Measurements from ENCODE around the gene AGPAT4. TPM values are rescaled to one million over a fixed set of nuclear protein-coding genes. Genes with fewer than 3 reads are reported as not detected.
"Not testable (repeated sequence)": the region's sequence is repeated elsewhere in the genome, so short reads cannot be mapped to it uniquely, and the experiment has no call there.

The AGPAT4 gene
- total RNA-seq, 1 experiment from 2014 or later: 10.1 TPM

GRCh38 chr6:161127071-161127740, 146.7 kb downstream of the AGPAT4 start:
- DNase-seq (ENCODE audit: low spot score): no peak
- POLR2A ChIA-PET (ENCODE audit: low non-redundant PET): no interaction called here
- Histone ChIP-seq H3K27me3 (replicated peaks; ENCODE audit: insufficient read depth, low read depth, low read length, poor library complexity) (no peaks in the 10 kb centered on the region), H3K36me3 (ENCODE audit: insufficient read depth, low read length, poor library complexity, severe bottlenecking) (peaks cover 7% of the 10 kb centered on the region), H3K4me3 (ENCODE audit: low read depth, low read length, poor library complexity, severe bottlenecking) (no peak overlapping the region), H3K9me3 (ENCODE audit: low read depth, low read length, poor library complexity, severe bottlenecking) (no peaks in the 10 kb centered on the region), H3K27ac (ENCODE audit: low read depth, low read length, poor library complexity, severe bottlenecking) (no peak overlapping the region), H3K4me1 (ENCODE audit: insufficient read depth, low read length, poor library complexity, severe bottlenecking) (no peaks in the 10 kb centered on the region)
- intact Hi-C loops (cut with micrococcal nuclease; ENCODE audit: unreplicated experiment): no loop called here
- CTCF ChIA-PET: no interaction called here
- TF ChIP-seq EZH2 (IDR thresholded peaks at IDR 0.05; ENCODE audit: borderline replicate concordance, low read depth, low read length, poor library complexity, severe bottlenecking): no peak
- TF ChIP-seq, protein P1, sequence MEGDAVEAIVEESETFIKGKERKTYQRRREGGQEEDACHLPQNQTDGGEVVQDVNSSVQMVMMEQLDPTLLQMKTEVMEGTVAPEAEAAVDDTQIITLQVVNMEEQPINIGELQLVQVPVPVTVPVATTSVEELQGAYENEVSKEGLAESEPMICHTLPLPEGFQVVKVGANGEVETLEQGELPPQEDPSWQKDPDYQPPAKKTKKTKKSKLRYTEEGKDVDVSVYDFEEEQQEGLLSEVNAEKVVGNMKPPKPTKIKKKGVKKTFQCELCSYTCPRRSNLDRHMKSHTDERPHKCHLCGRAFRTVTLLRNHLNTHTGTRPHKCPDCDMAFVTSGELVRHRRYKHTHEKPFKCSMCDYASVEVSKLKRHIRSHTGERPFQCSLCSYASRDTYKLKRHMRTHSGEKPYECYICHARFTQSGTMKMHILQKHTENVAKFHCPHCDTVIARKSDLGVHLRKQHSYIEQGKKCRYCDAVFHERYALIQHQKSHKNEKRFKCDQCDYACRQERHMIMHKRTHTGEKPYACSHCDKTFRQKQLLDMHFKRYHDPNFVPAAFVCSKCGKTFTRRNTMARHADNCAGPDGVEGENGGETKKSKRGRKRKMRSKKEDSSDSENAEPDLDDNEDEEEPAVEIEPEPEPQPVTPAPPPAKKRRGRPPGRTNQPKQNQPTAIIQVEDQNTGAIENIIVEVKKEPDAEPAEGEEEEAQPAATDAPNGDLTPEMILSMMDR (conservative IDR thresholded peaks at IDR 0.05; ENCODE audit: low read depth, low read length): no peak
- no TSS peak for BruUV-seq (replicated peaks)

- TF ChIP-seq EZH2 (IDR thresholded peaks at IDR 0.05; ENCODE audit: borderline replicate concordance, low read depth, low read length, poor library complexity, severe bottlenecking): no peak
- TF ChIP-seq, protein P1 (conservative IDR thresholded peaks at IDR 0.05; ENCODE audit: low read depth, low read length): no peak
- intact Hi-C loops (cut with micrococcal nuclease; ENCODE audit: unreplicated experiment): no loop called here
- no peak for DNase-seq (ENCODE audit: low spot score)
- POLR2A ChIA-PET (ENCODE audit: low non-redundant PET): no interaction called here
- CTCF ChIA-PET: no interaction called here
- peaks cover 7% of the 10 kb centered on the region for H3K36me3 ChIP-seq (ENCODE audit: insufficient read depth, low read length, poor library complexity, severe bottlenecking)
- no peak overlapping the region for H3K4me3 ChIP-seq (ENCODE audit: low read depth, low read length, poor library complexity, severe bottlenecking)
- BruUV-seq (replicated peaks): no TSS peak
- no peaks in the 10 kb centered on the region for H3K4me1 ChIP-seq (ENCODE audit: insufficient read depth, low read length, poor library complexity, severe bottlenecking)
- H3K9me3 ChIP-seq (ENCODE audit: low read depth, low read length, poor library complexity, severe bottlenecking): no peaks in the 10 kb centered on the region
- no peak overlapping the region for H3K27ac ChIP-seq (ENCODE audit: low read depth, low read length, poor library complexity, severe bottlenecking)
- H3K27me3 ChIP-seq (replicated peaks; ENCODE audit: insufficient read depth, low read depth, low read length, poor library complexity): no peaks in the 10 kb centered on the region
Observed at GRCh38 chr6:161125591-161125990, 148.3 kb downstream of the AGPAT4 start.

DNA sequence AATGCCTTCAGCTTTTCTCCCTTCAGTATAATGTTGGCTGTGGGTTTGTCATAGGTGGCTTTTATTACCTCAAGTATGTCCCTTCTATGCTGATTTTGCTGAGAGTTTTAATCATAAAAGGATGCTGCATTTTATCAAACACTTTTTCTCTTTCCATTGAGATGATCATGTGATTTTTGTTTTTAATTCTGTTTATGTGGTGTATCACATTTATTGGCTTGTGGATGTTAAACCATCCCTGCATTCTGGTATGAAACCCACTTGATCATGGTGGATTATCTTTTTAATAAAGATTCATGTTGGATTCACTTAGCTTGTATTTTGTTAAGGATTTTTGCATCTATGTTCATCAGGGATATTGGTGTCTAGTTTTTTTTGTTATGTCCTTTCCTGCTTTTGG, 150.5 kb downstream of the AGPAT4 start:
- H3K4me1 ChIP-seq (ENCODE audit: insufficient read depth, low read length, poor library complexity, severe bottlenecking); CTCF ChIA-PET; H3K9me3 ChIP-seq (ENCODE audit: low read depth, low read length, poor library complexity, severe bottlenecking); H3K36me3 ChIP-seq (ENCODE audit: insufficient read depth, low read length, poor library complexity, severe bottlenecking); H3K27ac ChIP-seq (ENCODE audit: low read depth, low read length, poor library complexity, severe bottlenecking); H3K27me3 ChIP-seq (replicated peaks; ENCODE audit: insufficient read depth, low read depth, low read length, poor library complexity); BruUV-seq (replicated peaks); intact Hi-C loops (cut with micrococcal nuclease; ENCODE audit: unreplicated experiment); POLR2A ChIA-PET (ENCODE audit: low non-redundant PET); DNase-seq (ENCODE audit: low spot score); H3K4me3 ChIP-seq (ENCODE audit: low read depth, low read length, poor library complexity, severe bottlenecking): not testable (repeated sequence)

- no peaks in the 10 kb centered on the region for H3K4me1 ChIP-seq (ENCODE audit: insufficient read depth, low read length, poor library complexity, severe bottlenecking)
- POLR2A ChIA-PET (ENCODE audit: low non-redundant PET): interaction anchor here (0.6 kb wide), 1 partner anchor 253 kb away, joined by 5 read pairs; no protein-coding TSS in a partner anchor
- CTCF ChIA-PET: no interaction called here
Observed at GRCh38 chr6:161117942-161118341, 155.9 kb downstream of the AGPAT4 start.

More at GRCh38 chr6:161117942-161118341, 155.9 kb downstream of the AGPAT4 start:
- BruUV-seq (replicated peaks): no TSS peak
- no peak for TF ChIP-seq EZH2 (IDR thresholded peaks at IDR 0.05; ENCODE audit: borderline replicate concordance, low read depth, low read length, poor library complexity, severe bottlenecking)
- TF ChIP-seq, protein P1 (conservative IDR thresholded peaks at IDR 0.05; ENCODE audit: low read depth, low read length): no peak
- Histone ChIP-seq H3K27ac (ENCODE audit: low read depth, low read length, poor library complexity, severe bottlenecking) (no peak overlapping the region), H3K36me3 (ENCODE audit: insufficient read depth, low read length, poor library complexity, severe bottlenecking) (peaks cover 26% of the 10 kb centered on the region), H3K4me3 (ENCODE audit: low read depth, low read length, poor library complexity, severe bottlenecking) (no peak overlapping the region), H3K27me3 (replicated peaks; ENCODE audit: insufficient read depth, low read depth, low read length, poor library complexity) (no peaks in the 10 kb centered on the region), H3K9me3 (ENCODE audit: low read depth, low read length, poor library complexity, severe bottlenecking) (no peaks in the 10 kb centered on the region)
- DNase-seq (ENCODE audit: low spot score): no peak
- intact Hi-C loops (cut with micrococcal nuclease; ENCODE audit: unreplicated experiment): no loop called here

Measured in A673 (cell line).